HEK293T (cell line): ENCODE data around the gene TSPAN2.

ENCODE experiments used
- FOXA1 ChIP-seq: fragments of 450-650 bp; IDR thresholded peaks from 2 replicates; pipeline ENCODE4 v1.6.1; 2016; ENCODE audit warnings: mild to moderate bottlenecking
- FOXK2 ChIP-seq: fragments of 450-650 bp; IDR thresholded peaks from 2 replicates; pipeline ENCODE4 v1.6.1; 2016; ENCODE audit warnings: mild to moderate bottlenecking
- SP1 ChIP-seq: fragments of 450-650 bp; IDR thresholded peaks from 2 replicates; pipeline ENCODE4 v1.6.1; 2017

- no peak for TF ChIP-seq FOXA1
- TF ChIP-seq SP1: no peak
- TF ChIP-seq FOXK2: no peak
Observed at GRCh38 chr1:115138271-115138670, 49.0 kb upstream of the TSPAN2 start.
